ENCODE data around the gene RNF145.
A peak's percentile ranks its signal among the peaks of the same experiment; 100 is the strongest.
"Not testable (repeated sequence)": the region's sequence is repeated elsewhere in the genome, so short reads cannot be mapped to it uniquely, and the experiment has no call there.

Gene RNF145

GRCh38 chr5:159155960-159156359, 53.4 kb downstream of the RNF145 start:
- no peak for DNase-seq

GRCh38 chr5:159152876-159153275, 56.5 kb downstream of the RNF145 start:
- DNase-seq: no peak

DNA sequence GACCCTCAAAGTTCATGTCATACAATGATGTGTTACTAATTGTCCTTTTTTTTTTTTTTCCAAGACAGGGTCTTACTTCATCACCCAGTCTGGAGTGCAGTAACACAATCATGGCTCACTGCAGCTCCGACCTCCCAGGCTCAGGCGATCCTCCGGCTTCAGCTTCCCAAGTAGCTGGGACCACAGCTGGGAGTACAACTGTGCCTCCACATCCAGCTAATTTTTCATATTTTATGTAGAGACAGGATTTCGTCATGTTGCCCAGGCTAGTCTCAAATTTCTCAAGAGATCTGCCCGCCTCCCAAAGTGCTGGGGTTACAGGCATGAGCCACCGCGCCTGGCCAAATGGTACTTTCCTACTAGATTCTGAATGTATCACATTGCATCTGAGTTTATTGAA, 60.3 kb downstream of the RNF145 start:
- no peak for DNase-seq

GRCh38 chr5:159147976-159148375, 61.4 kb downstream of the RNF145 start:
- no peak for DNase-seq

- no peak for DNase-seq
These were observed 62.5 kb downstream of the RNF145 start for GRCh38 chr5:159146839-159147238.

DNA sequence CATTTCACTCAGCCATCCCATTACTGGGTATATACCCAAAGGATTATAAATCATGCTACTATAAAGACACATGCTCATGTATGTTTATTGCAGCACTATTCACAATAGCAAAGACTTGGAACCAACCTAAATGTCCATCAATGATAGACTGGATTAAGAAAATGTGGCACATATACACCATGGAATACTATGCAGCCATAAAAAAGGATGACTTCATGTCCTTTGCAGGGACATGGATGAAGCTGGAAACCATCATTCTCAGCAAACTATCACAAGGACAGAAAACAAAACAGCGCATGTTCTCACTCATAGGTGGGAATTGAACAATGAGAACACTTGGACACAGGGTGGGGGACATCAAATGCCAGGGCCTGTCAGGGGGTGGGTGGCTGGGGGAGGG, 64.2 kb downstream of the RNF145 start:
- not testable (repeated sequence) for DNase-seq

GRCh38 chr5:159139802-159140201, 69.6 kb downstream of the RNF145 start:
- no peak for DNase-seq

- DNase-seq: no peak
These were observed 73.3 kb downstream of the RNF145 start for GRCh38 chr5:159135896-159136531.

DNA sequence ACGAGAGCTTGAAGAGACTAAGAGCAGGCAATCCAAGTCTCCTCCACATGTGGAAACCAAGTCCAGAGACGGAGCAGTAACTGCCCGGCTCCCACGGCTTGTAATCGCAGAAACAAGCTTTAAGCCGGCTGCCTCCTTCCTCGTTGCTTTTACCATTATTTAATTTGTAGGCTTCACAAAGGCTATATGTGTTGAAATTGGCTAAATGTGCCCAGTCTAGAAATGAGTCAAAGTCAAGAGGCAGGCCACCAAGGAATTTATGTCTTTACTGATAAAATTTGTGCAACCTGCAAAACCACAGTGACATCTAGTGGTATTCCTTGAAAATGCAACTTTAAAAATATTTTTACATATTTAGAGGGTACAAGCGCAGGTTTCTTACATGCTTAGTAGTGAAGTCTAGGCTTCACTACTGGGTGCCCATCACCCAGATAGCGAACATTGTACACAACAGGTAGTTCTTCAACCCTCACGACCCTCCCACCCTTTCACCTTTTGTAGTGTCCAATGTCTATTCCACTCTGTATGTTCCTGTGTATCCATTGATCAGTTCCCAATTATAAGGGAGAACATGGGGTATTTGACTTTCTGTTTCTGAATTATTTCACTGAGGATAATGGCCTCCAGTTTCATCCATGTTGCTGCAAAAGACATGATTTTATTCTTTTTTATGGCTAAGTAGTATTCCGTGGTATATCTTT, 76.2 kb downstream of the RNF145 start:
- no peak for DNase-seq

DNA sequence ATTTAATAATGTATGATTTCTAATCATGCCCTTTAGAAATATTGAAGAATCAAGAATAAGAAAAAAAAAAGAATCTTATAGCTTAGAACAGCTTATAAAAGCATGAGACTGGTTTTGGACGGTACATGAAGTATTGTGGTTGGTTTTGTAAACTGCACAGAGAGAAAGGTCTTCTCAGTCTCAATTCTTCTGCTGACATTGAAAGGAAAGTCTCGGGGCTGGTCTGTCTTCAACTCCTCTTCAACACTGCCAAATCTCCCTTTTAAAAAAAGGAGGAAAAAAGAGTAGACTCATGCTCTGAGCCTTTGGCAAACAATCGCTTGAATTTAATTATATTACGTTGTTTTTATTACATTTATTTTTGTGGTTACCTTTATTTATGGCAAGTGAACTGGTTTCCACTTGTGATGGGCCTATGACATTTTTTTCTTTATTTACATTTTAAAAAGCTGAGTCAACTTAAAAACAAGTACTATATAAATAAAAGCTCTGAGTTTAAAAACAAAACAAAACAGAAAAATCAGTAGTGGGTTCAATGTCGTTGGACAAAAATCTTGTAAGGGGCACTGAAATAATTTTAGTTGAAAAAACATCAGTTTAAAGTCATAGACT, 76.8 kb downstream of the RNF145 start:
- DNase-seq: no peak

DNA sequence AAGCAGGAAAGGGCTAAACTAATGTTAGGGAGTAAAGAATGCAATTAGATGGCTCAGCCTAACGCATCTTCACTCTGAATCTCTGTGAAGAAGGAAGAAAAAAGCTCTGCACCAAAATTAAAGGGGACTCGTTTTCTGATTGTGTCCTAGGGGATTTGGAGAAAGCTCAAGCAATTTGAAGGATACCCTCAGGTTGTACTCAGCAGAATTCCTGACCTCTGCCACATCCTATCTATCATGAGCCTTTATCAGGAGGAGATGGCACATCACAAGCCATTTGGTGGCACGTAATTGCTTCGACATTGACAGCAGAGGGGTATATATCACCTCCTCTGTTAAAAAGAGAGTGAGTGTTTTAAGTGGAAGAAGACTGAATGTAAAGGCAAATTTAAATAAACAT, 77.4 kb downstream of the RNF145 start:
- DNase-seq: no peak

- DNase-seq: no peak
These were observed 78.5 kb downstream of the RNF145 start for GRCh38 chr5:159130871-159131270.

DNA sequence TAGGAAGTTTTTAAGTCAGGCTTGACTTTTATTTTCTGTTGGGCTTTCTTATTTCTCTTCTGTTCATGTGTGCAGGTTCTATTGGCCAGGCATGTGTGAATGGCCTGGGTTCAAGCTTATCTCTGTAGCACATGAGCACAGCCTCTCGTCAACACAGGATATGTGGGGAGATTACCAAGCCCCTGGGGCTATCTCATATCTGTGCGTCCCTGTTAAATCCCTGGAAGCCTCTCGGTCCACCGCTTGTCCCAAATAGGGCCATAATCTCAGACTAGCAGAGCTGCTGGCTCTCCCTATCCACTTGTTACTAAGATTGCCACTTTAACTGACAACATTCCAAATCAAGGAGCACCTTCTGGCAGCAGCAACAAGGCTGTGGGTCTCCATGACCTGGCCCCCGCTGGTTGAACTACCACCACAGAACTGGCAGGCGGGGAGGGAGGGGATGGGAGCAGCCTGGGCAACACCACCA, 81.2 kb downstream of the RNF145 start:
- no peak for DNase-seq

DNA sequence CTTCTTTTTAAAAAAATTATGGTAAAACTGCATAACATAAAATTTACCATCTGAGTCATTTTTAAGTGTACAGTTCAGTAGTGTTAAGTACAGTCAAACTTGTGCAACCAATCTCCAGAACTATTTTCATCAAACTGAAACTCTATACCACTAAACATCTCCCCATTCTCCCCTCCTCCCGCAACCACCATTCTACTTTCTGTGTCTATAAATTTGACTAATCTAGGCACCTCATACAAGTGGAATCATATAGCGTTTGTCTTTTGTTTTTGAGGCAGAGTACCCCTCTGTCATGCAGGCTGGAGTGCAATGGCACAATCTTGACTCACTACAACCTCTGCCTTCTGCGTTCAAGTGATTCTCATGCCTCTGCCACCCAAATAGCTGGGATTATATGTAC, 85.7 kb downstream of the RNF145 start:
- peak; percentile 30 for DNase-seq

DNA sequence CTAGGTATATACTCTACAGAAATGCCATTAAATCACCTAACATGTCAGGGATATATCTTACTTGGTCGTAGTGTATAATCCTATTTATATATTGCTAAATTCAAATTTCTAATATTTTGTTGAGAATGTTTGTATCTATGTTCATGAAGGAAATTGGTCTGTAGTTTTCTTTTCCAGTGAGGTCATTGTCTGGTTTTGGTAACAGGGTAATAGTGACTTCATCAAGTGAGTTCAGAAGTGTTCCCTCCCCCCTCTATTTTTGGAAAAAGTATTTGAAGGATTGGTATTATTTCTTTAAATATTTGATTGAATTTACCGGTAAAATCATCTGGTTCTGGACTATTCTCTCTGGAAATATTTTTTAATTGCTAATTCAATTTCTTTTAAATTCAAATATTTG, 86.2 kb downstream of the RNF145 start:
- no peak for DNase-seq

DNA sequence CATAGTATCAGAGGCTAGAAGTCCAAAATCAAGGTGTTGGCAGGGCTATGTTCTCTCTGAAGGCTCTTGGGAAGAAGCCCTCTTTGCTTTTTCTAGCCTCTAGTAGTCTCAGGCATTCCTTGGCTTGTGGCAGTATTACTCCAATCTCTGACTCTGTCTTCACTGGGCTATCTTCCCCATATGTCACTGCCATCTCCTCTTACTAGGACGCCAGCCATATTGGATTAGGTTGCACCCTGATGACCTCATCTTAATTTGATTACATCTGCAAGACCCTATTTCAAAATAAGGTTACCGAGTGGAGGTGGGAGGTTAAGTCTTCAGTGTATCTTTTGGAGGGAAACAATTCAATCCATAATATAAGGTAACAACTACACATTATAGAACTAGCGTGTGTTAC, 88.3 kb downstream of the RNF145 start:
- no peak for DNase-seq

DNA sequence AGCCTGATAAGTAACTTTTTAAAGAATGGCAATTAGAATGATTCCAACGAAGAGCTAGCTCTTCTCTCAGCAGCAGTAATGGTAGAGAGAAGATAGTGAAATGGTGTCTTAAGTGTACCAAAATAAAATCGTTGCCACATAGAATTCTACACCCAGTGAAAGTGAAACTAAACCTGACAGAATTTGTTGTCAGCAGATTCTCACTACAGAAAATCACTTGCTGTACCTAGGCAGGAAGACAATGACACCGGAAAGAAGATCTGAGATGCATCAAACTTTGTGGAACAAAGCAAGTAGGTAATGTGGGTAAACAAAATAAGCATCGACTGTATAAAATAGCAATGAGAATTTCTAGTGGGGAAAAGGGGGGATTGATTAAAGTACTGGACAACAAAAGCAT, 88.9 kb downstream of the RNF145 start:
- DNase-seq: no peak

DNA sequence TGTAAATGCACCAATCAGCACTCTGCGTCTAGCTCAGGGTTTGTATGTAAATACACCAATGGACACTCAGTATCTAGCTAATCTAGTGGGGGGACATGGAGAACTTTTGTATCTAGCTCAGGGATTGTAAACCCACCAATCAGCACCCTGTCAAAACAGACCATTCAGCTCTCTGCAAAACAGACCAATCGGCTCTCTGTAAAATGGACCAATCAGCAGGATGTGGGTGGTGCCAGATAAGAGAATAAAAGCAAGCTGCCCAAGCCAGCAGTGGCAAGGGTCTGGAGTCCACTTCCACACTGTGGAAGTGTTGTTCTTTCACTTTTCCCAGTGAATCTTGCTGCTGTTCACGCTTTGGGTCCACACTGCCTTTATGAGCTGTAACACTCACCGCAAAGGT, 89.5 kb downstream of the RNF145 start:
- not testable (repeated sequence) for DNase-seq

DNA sequence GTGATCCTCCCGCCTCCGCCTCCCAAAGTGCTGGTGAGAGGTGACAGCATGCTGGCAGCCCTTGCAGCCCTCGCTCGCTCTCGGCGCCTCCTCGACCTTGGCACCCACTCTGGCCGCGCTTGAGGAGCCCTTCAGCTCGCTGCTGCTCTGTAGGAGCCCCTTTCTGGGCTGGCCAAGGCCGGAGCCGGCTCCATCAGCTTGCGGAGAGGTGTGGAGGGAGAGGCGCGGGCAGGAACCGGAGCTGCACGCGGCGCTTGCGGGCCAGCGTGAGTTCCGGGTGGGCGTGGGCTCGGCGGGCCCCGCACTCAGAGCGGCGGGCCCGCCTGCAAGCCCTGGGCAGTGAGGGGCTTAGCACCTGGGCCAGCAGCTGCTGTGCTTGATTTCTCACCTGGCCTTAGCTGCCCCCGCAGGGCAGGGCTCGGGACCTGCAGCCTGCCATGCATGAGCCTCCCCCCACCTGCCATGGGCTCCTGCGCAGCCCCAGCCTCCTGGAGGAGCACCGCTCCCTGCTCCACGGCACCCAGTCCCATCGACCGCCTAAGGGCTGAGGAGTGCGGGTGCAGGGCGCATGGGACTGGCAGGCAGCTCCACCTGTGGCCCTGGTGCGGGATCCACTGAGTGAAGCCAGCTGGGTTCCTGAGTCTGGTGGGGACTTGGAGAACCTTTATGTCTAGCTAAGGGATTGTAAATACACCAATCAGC, 90.2 kb downstream of the RNF145 start:
- DNase-seq: not testable (repeated sequence)

GRCh38 chr5:159113405-159113804, 95.9 kb downstream of the RNF145 start:
- DNase-seq: no peak

- DNase-seq: no peak
These were observed 96.9 kb downstream of the RNF145 start for GRCh38 chr5:159112436-159112835.
